GM13977 (cell line): ENCODE data around the gene RANBP10.

Experiments used
- DNase-seq: peaks from one replicate; pipeline ENCODE4 v3.0.0; 2012; ENCODE audit warnings: low spot score
- CTCF ChIP-seq: IDR thresholded peaks from 2 replicates; pipeline ENCODE4 v1.5.1; 2012; ENCODE audit warnings: mild to moderate bottlenecking, control low read depth; ENCODE audit not compliant: insufficient read depth; ENCODE audit errors: extremely low read depth, missing control alignments
- in situ Hi-C: fragments of 300-500 bp; cut with MboI; formaldehyde crosslinking; loops from one replicate; pipeline ENCODE4 v1.12.0; 2022; ENCODE audit warnings: low sequenced_read_pairs, low pct_unique_long_range_greater_than_20kb, mixed read lengths, inconsistent platforms; ENCODE audit not compliant: unreplicated experiment

RANBP10 gene

GRCh38 chr16:67825906-67826305 is 19.5 kb upstream of the RANBP10 start:
- no peak for DNase-seq
- no peak for TF ChIP-seq CTCF
- in situ Hi-C loops = no loop called here

- TF ChIP-seq CTCF = no peak
- in situ Hi-C loops = no loop called here
- no peak for DNase-seq
Observed at GRCh38 chr16:67825119-67825518, 18.8 kb upstream of the RANBP10 start.

GRCh38 chr16:67822511-67822910 is 16.2 kb upstream of the RANBP10 start:
- no peak for TF ChIP-seq CTCF
- no peak for DNase-seq
- in situ Hi-C loops = no loop called here

GRCh38 chr16:67820608-67821259 is 14.4 kb upstream of the RANBP10 start:
- DNase-seq = no peak
- in situ Hi-C loops = no loop called here
- TF ChIP-seq CTCF = no peak

GRCh38 chr16:67814567-67814966 is 8.2 kb upstream of the RANBP10 start:
- no peak for TF ChIP-seq CTCF
- in situ Hi-C loops = loop anchor here (10.0 kb wide), 1 partner anchor 140 kb away; no protein-coding TSS in a partner anchor
- no peak for DNase-seq

- TF ChIP-seq CTCF = no peak
- no peak for DNase-seq
- in situ Hi-C loops = loop anchor here (10.0 kb wide), 1 partner anchor 137 kb away; no protein-coding TSS in a partner anchor
Observed at GRCh38 chr16:67811899-67812298, 5.5 kb upstream of the RANBP10 start.
